MM.1S (cell line): ENCODE results near the gene OAS3.
A peak's percentile ranks its signal among the peaks of the same experiment; 100 is the strongest.

Experiments used
- DNase-seq: peaks from one replicate; pipeline ENCODE4 v3.0.0-alpha.2; 2015
- H2AFZ ChIP-seq: fragments of 300-600 bp; sonication (generic); 2 replicates; pipeline ENCODE4 v1.6.0; 2016; ENCODE audit warnings: antibody characterized with exemption, low read length
- H3F3A ChIP-seq: fragments of 300-600 bp; sonication (generic); 2 replicates; pipeline ENCODE4 v1.6.1; 2016; ENCODE audit warnings: mild to moderate bottlenecking, antibody characterized with exemption, low read length, moderate library complexity, mixed read lengths; ENCODE audit not compliant: insufficient read depth
- H3K27ac ChIP-seq: fragments of 300-600 bp; sonication (generic); 2 replicates; pipeline ENCODE4 v1.5.1; 2016; ENCODE audit warnings: mild to moderate bottlenecking, low read length
- H3K27me3 ChIP-seq: fragments of 300-600 bp; sonication (generic); replicated peaks from 2 replicates; pipeline ENCODE4 v1.6.0; 2016; ENCODE audit warnings: low read length; ENCODE audit not compliant: insufficient read depth
- H3K36me3 ChIP-seq: fragments of 300-600 bp; sonication (generic); replicated peaks from 2 replicates; pipeline ENCODE4 v1.6.1; 2016; ENCODE audit warnings: mild to moderate bottlenecking, low read length, mixed read lengths; ENCODE audit not compliant: insufficient read depth
- H3K4me1 ChIP-seq: fragments of 300-600 bp; sonication (generic); 2 replicates; pipeline ENCODE4 v1.6.1; 2016; ENCODE audit warnings: low read length, mixed read lengths
- H3K4me2 ChIP-seq: fragments of 300-600 bp; sonication (generic); 2 replicates; pipeline ENCODE4 v1.6.0; 2016; ENCODE audit warnings: low read depth, low read length
- H3K4me3 ChIP-seq: fragments of 300-600 bp; sonication (generic); 2 replicates; pipeline ENCODE4 v1.5.1; 2016; ENCODE audit warnings: low read length, mixed read lengths
- H3K79me2 ChIP-seq: fragments of 300-600 bp; sonication (generic); 2 replicates; pipeline ENCODE4 v1.6.1; 2016; ENCODE audit warnings: mixed run types, low read length, mixed read lengths
- H3K9ac ChIP-seq: fragments of 300-600 bp; sonication (generic); 2 replicates; pipeline ENCODE4 v1.6.1; 2016; ENCODE audit warnings: low read length, mixed read lengths
- H3K9me2 ChIP-seq: fragments of 300-600 bp; sonication (generic); replicated peaks from 2 replicates; pipeline ENCODE4 v1.6.1; 2016; ENCODE audit warnings: mild to moderate bottlenecking, low read length, mixed read lengths; ENCODE audit not compliant: insufficient read depth
- H3K9me3 ChIP-seq: fragments of 300-600 bp; sonication (generic); replicated peaks from 2 replicates; pipeline ENCODE4 v1.6.1; 2016; ENCODE audit warnings: mild to moderate bottlenecking, low read length, mixed read lengths; ENCODE audit not compliant: insufficient read depth
- H4K20me1 ChIP-seq: fragments of 300-600 bp; sonication (generic); 2 replicates; pipeline ENCODE4 v1.6.1; 2016; ENCODE audit warnings: mild to moderate bottlenecking, low read length, moderate library complexity, mixed read lengths; ENCODE audit not compliant: insufficient read depth
- EZH2 ChIP-seq: fragments of 300-600 bp; sonication (generic); optimal IDR thresholded peaks from 2 replicates; pipeline ENCODE3; 2017; ENCODE audit warnings: low read depth, mild to moderate bottlenecking, antibody characterized with exemption, low read length, mixed read lengths
- EZH2phosphoT487 ChIP-seq: fragments of 300-600 bp; sonication (generic); IDR thresholded peaks from 2 replicates; pipeline ENCODE4 v1.6.1; 2018; ENCODE audit warnings: antibody characterized with exemption, low read length
- TF ChIP-seq, protein P1 (sequence below): fragments of 300-600 bp; sonication (generic); IDR thresholded peaks from 2 replicates; pipeline ENCODE4 v1.5.1; 2016; ENCODE audit warnings: antibody characterized with exemption, low read length, mixed read lengths

The OAS3 gene

DNA sequence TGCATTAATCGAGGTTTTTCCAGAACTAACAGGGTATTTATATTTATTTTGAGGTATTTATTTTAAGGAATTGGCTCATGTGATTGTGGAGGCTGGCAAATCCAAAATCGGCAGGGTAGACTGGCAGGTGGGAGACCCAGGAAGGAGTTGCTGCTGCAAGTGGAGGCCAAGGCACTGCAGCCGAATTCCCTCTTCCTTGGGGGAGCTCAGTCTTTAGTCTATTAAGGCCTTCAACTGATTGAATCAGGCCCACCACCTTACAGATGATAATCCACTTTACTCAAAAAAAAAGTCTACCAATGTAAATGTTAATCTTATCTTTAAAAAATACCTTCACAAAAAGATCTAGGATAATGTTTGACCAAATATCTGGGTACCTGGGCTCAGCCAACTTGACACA is 38.9 kb downstream of the OAS3 start:
- no peaks in the 10 kb centered on the region for H3K36me3 ChIP-seq
- DNase-seq, result no peak
- H3K9ac ChIP-seq, result peak overlapping the region; percentile 88; the same call in 1 of the 2 replicates
- H3K27ac ChIP-seq, result peak overlapping the region; percentile 95; the same call in 1 of the 2 replicates
- TF ChIP-seq EZH2phosphoT487 (no peak), EZH2 (no peak)
- TF ChIP-seq, protein P1, sequence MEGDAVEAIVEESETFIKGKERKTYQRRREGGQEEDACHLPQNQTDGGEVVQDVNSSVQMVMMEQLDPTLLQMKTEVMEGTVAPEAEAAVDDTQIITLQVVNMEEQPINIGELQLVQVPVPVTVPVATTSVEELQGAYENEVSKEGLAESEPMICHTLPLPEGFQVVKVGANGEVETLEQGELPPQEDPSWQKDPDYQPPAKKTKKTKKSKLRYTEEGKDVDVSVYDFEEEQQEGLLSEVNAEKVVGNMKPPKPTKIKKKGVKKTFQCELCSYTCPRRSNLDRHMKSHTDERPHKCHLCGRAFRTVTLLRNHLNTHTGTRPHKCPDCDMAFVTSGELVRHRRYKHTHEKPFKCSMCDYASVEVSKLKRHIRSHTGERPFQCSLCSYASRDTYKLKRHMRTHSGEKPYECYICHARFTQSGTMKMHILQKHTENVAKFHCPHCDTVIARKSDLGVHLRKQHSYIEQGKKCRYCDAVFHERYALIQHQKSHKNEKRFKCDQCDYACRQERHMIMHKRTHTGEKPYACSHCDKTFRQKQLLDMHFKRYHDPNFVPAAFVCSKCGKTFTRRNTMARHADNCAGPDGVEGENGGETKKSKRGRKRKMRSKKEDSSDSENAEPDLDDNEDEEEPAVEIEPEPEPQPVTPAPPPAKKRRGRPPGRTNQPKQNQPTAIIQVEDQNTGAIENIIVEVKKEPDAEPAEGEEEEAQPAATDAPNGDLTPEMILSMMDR, result no peak
- peaks cover 14% of the 10 kb centered on the region for H3F3A ChIP-seq
- H3K4me2 ChIP-seq, result peak overlapping the region; percentile 86; the same call in 1 of the 2 replicates
- peak overlapping the region; percentile 87; the same call in 1 of the 2 replicates for H3K4me3 ChIP-seq
- no peaks in the 10 kb centered on the region for H3K9me2 ChIP-seq
- peaks cover 6% of the 10 kb centered on the region; the same call in 1 of the 2 replicates for H3K4me1 ChIP-seq
- peaks cover 34% of the 10 kb centered on the region for H3K79me2 ChIP-seq
- no peak overlapping the region for H2AFZ ChIP-seq
- no peaks in the 10 kb centered on the region for H3K9me3 ChIP-seq
- no peaks in the 10 kb centered on the region for H3K27me3 ChIP-seq
- no peaks in the 10 kb centered on the region for H4K20me1 ChIP-seq

DNA sequence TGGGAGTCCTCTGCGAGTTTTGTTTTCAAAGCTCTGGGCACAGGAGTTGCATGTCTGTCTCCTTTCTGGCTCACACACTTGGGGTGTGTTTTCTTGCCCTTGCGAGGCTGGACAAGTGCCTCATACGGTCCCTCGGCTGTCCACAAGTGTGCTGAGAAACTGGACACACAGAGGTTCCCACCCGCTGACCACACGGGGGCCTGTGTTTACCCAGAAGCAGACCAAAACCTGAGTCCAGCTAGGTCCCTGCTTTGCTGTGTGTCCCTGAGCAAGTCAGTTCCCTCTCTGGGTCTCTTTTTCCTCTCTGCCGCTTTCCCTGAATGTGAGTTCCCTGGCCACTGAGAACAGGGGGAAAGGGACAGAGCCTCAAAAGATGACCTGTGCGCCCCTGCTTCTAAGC is 39.4 kb downstream of the OAS3 start:
- H3K4me3 ChIP-seq, result peak overlapping the region; percentile 87
- no peaks in the 10 kb centered on the region for H3K9me3 ChIP-seq
- peak overlapping the region; percentile 95 for H3K27ac ChIP-seq
- no peaks in the 10 kb centered on the region for H3K9me2 ChIP-seq
- peaks cover 6% of the 10 kb centered on the region; the same call in 1 of the 2 replicates for H3K4me1 ChIP-seq
- H3K9ac ChIP-seq, result peak overlapping the region; percentile 88
- H4K20me1 ChIP-seq, result no peaks in the 10 kb centered on the region
- peaks cover 39% of the 10 kb centered on the region for H3K79me2 ChIP-seq
- H3K36me3 ChIP-seq, result no peaks in the 10 kb centered on the region
- peak overlapping the region; percentile 86 for H3K4me2 ChIP-seq
- H3K27me3 ChIP-seq, result no peaks in the 10 kb centered on the region
- TF ChIP-seq, protein P1, result no peak
- TF ChIP-seq EZH2 (no peak), EZH2phosphoT487 (no peak)
- H2AFZ ChIP-seq, result peak overlapping the region; percentile 81
- peaks cover 14% of the 10 kb centered on the region for H3F3A ChIP-seq
- peak; percentile 31 for DNase-seq

DNA sequence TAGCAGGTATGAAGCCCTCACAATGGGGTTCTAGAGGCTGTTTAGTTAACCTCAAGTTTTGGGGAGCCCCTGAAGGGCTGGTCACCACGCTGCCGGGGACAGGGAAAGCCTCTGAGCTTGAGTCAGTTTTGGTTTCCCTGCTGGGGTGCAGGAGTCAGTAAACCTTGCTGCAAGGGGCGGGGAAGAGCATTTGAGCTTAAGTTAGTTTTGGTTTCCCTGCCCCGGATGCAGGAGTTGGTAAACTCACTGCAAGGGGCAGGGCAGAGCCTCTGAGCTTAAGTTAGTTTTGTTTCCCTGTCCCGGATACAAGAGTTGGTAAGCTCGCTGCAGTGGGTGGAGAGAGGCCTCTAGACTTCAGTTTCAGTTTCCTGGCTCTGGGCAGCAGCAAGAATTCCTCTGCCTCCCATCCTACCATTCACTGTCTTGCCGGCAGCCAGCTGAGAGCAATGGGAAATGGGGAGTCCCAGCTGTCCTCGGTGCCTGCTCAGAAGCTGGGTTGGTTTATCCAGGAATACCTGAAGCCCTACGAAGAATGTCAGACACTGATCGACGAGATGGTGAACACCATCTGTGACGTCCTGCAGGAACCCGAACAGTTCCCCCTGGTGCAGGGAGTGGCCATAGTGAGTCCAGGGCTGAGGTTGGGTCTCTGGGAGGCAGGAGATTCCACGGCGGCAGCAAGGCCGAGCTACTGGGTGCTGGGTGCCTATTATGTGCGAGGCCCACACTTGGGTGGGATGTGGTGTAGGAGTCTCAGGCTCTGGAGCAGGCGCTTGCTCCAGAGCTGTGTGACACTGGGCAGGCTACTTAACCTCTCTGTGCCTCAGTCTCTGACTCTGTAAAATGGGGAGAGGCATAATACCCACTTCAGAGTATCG is 40.1 kb downstream of the OAS3 start, which contains the start of gene OAS2:
OAS2 (plus strand) TSS at position 357 of the 878 bp plus-strand sequence; CDS start at position 447, 90 bp downstream.
- Histone ChIP-seq H3K4me2 (peak within 1 kb of the TSS; percentile 86), H3F3A (peaks cover 14% of the 10 kb centered on the region), H3K9ac (peak within 1 kb of the TSS; percentile 88), H3K4me1 (peaks cover 6% of the 10 kb centered on the region; the same call in 1 of the 2 replicates), H2AFZ (peak within 1 kb of the TSS; percentile 81), H3K4me3 (peak within 1 kb of the TSS; percentile 87), H4K20me1 (no peaks in the 10 kb centered on the region), H3K9me2 (no peaks in the 10 kb centered on the region), H3K27ac (peak within 1 kb of the TSS; percentile 95), H3K36me3 (no peaks in the 10 kb centered on the region), H3K27me3 (no peaks in the 10 kb centered on the region), H3K9me3 (no peaks in the 10 kb centered on the region), H3K79me2 (peaks cover 44% of the 10 kb centered on the region)
- peak; percentile 93 for DNase-seq
- TF ChIP-seq EZH2 (no peak), EZH2phosphoT487 (no peak)
- TF ChIP-seq, protein P1, result no peak
